NCI-H2227 (cell line): Measurements from ENCODE around the gene PSMB3.
"Not testable (repeated sequence)": the region's sequence is repeated elsewhere in the genome, so short reads cannot be mapped to it uniquely, and the experiment has no call there.

Experiments
- DNase-seq: peaks from one replicate; lab custom pipeline; 2025; ENCODE audit not compliant: unreplicated experiment; lab: John Stamatoyannopoulos, UW

The PSMB3 gene

DNA sequence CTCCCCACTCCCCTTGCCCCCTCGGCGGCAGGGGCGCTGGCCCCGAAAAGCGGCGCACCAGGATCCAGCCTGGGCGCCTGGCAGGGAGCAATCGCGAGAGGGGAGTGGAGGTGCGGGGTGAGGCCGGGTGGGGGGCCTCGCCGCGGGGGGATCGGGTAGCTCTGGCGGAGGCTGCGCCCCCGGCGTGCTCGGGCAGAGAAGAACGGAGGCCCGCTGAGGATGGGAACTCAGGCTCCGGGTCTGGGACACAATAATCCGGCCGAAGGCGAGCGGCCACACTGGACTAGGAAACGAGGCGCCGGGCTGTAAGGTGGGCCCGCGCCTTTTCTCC is 3.7 kb upstream of the PSMB3 start:
- DNase-seq, result no peak

DNA sequence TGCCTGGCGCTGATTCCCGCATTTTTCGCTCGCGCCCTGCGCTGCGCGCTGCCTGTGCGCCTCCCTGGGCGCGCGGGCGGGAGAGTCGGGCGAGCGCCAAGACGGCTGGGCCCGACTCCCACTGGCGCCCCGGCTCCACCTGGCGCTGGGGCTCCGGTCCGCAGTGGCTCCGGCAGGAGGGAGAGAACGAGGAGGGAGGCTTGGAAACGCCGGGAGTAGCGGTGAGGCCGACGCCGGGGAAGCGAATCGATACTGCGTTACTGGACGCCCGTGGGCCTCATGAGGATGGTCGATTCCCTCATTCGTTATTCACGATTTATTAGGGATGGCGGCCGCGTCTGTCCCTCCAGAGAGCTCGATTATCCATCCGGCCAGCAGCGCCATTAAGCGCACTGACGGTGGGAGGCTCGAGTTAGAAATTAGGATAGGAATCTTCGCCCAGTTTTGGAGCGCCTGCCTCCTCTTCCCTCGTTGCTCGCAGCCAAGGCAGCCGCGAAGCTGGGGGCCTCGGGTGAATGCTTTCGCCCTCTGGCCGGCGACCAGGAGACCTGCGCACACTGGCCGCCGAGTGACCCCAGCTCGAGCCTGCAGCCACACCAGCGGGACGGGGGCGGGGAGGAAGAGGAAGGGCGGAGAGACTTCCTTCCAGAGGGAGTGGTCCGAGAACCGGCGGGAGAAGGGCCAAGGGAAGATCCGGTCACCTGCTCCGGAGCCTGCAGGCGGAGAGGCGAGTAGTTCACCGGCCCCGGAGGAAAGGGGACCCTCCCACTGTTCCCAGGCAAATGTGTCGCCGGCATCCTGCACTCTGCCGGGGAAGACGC is 3.1 kb upstream of the PSMB3 start:
- DNase-seq, result peak; percentile 72

DNA sequence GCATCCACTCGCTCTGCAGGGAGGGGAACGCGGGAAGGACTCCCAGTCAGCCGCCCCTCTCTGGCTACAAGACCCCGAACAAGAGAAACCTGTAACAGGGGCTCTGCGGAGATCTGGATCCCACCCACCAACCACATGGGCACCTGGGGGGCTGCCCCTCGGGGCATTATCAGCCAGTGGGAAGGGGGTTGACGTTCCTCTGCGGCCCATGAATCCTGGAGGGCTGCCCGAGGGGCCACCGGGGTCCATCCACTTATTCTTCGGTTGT is 2.6 kb upstream of the PSMB3 start:
- DNase-seq, result peak; percentile 68

DNA sequence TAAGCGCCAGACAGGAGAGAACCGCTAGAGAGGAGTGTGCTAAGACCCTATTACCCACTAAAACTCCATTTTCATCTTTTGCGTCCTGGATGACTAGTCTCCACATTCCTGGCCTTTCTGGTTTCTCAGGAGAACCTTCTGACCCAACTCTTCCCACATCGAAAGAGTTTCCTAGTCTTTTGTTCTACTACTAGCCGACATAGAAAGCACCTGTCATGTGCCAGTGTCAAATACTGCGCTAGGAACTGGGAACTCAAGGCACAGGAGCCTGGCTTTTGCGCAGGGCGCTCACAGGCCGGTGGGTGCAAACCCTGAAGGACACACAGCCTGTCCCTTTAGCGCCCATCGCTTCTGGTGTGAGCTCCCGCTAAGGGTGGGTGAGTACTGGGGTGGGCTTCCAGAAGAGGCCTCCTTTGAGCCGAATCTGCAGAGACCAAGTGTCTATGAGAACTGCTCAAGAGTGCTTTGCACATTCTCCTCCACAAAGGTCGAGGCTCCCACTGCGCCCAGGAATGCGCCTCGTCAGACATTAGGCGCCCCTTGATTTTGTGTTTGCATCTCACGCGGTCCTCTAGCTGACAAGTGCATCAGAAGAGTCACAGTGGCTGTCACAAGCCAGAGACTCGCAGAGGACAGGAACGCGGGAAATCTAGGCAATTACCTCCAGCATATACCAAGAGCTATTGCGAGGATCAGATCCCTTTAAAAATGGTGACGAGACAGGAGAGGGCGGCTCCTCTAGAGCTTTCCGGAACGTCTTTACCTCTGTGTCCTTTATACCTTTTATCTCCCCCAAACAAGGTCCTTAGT is 2.0 kb upstream of the PSMB3 start:
- peak; percentile 70 for DNase-seq

DNA sequence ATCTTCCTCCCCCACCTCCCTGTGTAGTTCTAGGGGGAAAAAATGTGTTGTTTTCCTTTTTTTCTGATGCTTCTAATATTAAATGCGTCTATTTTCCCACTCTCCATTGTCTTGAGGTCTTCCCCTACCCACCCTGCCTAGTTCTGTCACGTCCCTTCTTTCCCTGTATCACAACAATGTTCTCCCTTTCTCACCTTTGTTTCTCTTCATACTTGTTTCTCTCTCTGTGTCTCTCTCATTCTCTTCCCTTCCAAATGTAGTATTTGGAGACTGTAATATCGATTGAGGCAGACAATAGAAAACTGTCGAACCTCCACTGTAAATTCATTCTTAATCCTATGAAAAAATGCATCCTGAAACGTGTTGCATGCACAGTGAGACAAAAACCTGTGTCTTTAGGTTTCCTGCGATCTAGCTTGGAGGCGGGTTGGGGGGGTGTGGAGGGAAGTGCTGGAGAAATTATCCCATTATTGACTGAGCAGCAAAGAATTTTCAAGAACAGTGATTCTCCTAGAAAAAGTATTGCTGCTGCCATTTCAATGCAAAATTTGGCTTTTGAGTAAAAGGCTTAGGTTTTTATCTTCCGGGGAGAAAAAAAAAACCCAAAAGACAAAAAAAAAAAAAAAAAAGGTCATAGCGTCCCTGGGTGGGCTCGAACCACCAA is 1.3 kb upstream of the PSMB3 start:
- peak; percentile 76 for DNase-seq

DNA sequence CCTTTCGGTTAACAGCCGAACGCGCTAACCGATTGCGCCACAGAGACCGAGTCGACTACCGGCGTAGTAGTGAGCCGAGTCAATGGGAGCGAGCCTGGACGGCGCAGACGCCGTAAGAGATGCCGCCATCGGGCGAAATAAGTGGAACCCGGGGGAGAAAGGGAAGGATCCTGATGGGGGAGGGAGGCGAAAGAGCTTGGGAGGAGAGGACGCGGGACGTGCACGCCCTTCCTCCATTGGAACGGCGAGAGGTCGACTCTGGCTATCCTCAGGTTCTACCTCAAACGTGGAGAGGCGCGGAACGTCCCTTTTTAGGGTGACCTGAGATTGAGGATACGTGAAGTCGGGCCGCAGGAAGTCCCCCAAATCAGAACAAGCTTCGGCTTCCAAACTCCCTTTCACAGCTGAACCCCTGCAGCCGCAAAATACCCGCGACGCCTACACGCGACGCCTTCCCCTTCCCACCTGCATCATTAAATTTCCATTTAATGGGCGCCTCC is 683 bp upstream of the PSMB3 start:
- DNase-seq, result peak; percentile 94

DNA sequence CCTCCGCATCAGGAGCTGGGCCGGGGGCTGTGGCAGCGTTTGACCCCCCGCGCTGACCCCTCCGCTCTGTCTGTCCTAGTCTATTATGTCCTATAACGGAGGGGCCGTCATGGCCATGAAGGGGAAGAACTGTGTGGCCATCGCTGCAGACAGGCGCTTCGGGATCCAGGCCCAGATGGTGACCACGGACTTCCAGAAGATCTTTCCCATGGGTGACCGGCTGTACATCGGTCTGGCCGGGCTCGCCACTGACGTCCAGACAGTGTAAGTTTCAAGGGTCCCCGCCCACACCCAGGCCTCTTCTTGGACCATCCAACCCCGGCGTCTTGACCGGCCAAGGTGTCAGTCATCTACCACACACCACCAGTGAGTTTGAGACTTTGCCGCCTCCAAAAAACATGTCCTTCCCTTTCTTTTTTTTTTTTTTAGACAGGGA is 548 bp downstream of the PSMB3 start:
- DNase-seq, result no peak

DNA sequence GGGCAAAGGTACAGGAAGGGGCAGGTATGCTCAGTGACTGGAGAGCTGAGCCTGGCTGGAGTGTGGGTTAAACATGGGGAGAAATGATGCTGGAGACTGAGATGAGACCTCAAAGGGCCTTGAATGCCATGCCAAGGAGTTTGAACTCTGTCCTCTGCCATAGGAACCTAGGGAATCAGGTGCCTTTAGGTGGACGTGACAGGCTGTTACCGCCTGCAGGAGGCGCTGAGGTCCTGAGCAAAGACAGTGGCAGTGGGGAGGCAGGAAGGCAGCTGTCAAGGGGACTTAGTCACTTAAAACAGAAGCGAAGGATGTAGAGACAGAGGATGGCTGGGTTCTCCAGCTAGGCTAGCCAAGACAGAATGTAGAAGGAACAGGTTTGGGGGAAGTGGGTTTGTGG is 9.1 kb downstream of the PSMB3 start:
- DNase-seq, result peak; percentile 36

DNA sequence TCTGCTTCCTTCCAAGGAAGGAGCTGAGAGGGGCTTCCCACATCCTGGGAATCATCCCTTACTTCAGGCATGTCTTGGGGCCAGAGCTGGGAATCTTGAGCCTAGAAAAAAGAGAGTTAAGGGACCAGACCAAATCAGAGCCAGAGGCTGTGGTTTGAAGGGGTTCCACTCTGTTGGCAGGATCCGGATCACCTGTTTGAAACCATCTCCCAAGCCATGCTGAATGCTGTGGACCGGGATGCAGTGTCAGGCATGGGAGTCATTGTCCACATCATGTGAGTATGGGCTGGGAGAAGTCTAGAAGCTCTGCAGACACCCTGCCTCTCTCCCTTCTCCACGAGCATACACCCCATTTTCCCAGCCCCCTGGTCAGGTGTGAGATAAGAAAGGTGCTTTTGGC is 9.7 kb downstream of the PSMB3 start:
- no peak for DNase-seq

DNA sequence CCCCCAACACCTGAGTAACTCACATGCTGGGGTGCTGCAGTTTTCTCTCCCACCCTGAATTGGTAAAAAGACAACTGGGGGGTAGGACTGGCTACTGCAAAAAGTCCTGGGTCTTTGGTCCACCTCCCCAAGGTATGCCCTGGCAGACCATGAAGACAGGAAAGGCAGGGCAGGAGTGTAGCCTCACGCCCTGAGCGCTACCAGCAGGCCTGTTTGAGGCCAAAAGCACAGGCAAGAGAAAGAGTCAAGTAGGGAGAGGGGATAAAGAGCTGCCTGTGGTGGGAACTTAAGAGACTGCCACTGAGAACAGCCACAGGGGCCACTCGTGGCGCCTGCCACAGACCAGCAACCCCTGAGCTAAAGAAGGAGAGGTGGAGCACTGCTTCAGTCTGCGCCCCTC is 13.8 kb downstream of the PSMB3 start:
- no peak for DNase-seq

DNA sequence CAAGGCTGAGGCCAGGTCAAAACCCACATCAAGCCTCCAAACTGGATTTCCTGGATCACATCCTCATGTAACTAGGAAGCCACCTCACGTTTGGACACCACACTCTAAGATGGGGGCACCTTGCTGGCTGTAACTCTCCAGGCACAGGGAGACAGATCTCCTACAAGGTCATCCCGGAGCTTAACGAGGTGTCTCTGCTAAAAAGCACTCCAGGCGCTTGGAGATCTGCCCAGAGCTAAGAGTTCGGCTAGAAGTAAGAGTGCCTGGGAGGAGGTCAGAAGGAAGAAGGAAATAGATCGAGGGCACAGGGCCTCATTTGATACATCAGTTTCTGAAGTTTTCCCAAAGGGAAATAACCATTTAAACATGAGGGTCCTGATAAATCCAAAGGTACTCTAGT is 15.9 kb downstream of the PSMB3 start:
- DNase-seq, result no peak

DNA sequence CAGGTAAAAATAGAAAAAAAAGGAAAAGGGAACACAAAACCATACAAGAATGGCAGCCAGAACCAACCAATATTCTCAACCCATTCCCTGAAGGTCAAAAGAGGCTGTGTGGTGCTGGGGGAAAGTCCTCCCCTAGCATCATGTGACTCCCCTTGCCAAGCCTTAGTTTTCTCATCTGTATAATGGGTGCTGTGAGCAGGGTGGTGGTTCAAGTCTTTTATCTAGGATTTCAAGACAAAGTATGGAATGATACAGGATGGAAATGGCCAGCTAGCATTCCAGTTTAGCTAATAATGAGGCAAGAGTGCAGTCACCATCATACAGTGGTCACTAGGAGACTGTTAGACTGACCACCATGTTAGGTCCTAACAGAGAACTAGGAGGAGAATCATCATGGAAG is 20.7 kb downstream of the PSMB3 start:
- DNase-seq, result no peak

DNA sequence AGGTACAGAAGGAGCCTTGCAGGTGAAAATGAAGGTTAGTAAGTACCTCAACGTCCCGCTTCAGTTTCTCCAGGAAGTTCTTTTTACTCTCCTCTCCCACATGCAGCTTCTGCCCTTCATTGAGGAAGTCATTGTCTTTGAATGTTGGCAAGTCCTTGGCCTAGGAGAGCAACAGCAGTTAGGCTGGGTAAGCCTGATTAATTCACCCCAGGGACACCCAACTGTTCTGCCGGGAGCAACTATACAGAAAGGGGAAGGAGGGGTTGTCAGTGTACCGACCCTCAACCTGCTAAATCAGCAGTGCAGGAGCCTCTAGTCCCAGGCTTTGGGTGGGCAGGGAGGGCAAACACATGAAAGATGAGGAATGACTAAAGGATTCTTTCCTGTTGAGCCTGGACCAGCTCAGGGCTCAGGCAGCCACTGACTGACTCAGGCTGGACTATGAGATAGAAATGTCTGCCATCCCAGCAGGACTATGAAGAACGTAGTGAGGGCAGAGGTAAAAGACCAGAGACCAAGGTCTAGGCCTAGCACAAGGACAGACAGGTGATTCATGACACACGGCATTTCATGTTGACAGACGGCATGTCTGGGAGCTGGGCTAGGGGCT is 25.2 kb downstream of the PSMB3 start:
- DNase-seq, result no peak

DNA sequence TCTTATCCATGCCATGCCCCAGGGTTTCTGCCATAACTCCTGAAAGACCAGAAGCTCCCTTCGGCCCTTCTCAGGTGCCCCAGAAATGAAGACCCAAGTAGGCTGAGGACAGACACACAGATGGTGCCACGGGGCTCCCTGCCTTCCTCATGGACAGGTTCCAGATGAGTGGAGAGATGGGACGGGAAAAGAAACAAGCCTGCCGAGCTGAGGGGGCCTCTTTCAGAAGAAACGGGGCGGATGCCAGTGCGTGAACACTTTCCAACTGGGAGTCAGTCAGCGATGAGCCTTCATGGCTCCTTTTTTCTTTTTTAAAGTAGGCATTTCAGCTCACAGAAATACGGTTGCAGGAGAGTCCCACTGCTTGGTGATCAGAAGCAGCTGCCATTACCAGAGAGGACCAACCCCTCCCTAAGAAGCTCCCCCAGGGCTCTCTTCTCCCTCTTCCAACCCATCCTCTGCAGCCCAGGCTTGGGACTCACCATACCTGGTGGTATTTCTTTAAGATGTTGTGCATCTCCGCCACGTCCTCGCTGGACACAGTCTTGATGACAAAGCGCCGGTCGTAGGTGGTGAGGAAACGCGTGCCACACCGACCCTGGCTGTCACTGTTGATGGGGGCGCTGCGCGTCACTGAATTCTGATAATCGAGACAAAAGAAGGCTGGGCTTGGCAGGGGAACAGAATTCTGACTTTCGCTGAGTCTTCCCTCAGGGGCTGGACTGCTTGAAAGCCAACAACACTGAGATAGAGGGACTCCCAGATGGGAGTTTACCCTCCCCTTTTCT is 27.6 kb downstream of the PSMB3 start:
- no peak for DNase-seq

DNA sequence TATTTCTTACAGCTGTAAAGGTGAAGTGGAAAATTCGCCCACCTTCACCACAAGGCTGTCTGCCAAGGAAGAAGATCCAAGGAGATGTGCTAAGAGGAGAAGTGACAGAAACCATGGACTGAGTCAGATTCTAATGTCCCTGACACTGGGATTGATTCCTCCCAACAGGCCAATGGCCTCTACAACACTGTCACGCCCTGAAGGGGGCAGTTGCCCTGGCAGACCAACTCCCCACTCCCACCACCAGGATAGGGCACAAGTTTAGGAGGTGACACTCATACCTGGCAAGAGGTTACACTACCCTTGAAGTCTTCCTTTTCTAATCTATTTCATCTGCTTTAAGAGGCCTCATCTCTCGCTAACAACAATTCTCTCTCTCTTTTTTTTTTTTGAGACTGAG is 30.7 kb downstream of the PSMB3 start:
- DNase-seq, result no peak

DNA sequence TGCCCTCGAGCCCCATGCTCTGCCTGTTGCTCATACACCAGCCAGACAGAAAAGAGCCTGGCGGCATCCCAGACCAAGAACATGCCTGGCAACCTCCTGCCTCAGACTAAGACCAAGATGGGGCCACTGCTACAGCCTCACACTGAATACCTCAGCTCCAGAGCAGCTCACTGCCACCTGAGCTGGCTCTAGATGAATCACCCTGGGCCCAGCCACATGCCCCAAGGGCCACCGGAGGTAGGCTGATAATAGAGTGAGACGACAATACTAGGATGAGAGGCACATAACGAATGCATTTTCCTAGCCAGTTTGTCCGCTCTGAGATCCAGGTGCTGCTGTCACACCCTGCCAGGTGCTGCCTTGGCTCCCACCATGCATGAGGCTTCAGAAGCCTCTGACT is 33.8 kb downstream of the PSMB3 start:
- no peak for DNase-seq

DNA sequence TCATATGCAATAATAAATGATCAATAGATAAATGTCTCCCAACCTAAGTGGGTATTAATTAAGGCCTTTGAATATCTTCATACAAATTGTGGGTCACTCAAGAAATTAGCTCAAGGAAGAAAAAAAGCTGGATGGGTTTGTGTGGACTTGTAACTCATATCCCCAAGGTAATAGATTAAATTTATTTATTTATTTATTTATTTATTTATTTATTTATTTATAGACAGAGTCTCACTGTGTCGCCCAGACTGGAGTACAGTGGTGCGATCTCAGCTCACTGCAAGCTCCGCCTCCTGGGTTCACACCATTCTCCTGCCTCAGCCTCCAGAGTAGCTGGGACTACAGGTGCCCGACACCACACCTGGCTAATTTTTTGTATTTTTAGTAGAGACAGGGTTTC is 35.5 kb downstream of the PSMB3 start:
- DNase-seq, result not testable (repeated sequence)

DNA sequence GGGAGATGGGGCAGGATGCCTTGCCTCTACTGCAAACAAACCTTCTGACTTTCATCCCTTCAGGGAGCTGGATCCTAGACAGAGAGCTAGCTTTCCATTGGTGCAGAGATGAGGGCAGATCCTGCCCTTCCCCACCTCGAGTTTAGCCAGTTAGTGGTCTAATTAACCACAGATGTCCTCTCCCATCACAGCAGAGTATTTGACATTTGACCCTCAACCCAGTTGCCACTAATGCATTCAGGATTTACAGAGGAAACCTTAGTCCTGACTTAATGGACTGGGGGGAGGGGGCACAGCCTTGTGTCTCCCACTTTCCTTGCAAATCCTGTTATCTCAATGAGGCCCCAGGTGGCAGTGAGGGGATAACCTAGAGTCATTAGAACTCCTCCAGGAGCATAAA is 36.6 kb downstream of the PSMB3 start:
- DNase-seq, result peak; percentile 82

DNA sequence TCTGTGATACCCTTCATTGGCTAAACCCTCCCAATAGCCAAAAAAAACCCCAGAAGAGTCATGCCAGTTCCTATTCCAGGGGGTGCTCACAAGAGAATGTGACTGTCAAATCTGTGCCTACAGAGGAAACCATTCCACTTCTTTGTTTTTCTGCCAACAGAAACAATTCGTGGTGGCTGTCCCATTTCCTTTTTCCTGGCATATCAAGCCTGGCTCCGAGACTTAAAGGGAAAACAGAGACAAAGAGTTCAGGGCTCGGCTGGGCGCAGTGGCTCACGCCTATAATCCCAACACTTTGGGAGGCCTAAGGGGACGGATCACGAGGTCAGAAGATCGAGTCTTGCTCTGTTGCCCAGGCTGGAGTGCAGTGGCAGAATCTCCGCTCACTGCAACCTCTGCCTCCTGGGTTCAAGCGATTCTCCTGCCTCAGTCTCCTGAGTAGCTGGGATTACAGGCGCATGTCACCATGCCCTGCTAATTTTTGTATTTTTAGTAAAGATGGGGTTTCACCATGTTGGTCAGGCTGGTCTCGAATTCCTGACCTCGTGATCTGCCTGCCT is 37.7 kb downstream of the PSMB3 start:
- not testable (repeated sequence) for DNase-seq

DNA sequence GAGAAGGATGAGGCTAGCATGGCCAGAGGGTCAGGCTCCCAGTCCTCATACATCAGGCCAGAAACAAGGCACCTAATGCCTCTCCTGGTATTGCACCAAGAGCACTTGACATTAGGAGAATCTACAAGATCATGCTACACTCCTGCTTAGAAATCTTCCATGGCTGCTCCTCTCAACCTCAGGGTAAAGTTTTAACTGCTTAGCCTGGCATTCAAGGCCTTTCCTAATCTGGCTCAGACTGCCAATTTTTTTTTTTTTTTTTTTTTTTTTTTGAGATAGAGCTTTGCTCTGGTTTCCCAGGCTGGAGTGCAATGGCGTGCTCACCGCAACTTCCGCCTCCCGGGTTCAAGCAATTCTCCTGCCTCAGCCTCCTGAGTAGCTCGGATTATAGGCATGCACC is 38.6 kb downstream of the PSMB3 start:
- DNase-seq, result no peak

DNA sequence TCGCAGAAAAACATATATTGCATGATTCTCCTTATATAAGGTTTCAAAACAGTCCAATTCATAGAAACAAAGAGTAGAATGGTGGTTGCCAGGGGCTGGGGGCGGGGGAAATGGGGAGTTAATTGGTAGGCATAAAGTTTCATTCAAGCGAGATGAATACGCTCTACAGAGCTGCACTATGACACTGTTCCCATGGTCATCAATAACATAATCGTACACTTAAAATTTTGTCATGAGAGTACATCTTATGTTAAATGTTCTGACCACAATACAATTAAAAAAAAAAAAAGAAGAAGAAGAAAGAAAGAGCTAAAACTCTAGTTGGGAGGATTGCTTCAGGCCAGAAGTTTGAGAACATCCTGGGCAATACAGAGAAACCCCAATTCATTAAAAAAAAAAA is 41.7 kb downstream of the PSMB3 start:
- no peak for DNase-seq
